ENCODE results near the gene RABL2B.

The RABL2B gene

GRCh38 chr22:50720301-50721256 is 62.9 kb downstream of the RABL2B start:
- H3K4me3 ChIP-seq (ENCODE audit: low read length) = no peak overlapping the region
- no peak for TF ChIP-seq ZNF274 (IDR thresholded peaks at IDR 0.05; ENCODE audit: low read depth, low read length)

GRCh38 chr22:50719814-50720300 is 63.6 kb downstream of the RABL2B start:
- TF ChIP-seq ZNF274 (IDR thresholded peaks at IDR 0.05; ENCODE audit: low read depth, low read length) = no peak

DNA sequence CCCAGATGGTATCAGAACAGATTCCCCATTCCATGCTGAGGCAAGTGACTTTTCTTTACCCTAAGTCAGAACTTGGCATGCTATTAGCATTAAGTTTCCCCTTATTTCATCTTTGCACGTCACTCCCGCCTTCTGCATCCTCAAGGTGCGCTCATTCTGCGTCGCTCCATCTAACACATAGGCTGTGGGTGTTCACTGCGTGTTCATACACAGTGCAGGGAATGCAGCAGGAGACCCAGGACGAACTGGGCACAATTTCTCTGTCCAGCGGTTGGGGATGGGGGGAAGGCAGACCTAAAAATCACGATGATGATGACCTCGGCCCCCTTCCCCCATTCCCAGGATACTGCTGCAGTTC is 65.1 kb downstream of the RABL2B start:
- H3K4me3 ChIP-seq (ENCODE audit: low read length) = no peak overlapping the region
- TF ChIP-seq ZNF274 (IDR thresholded peaks at IDR 0.05; ENCODE audit: low read depth, low read length) = no peak

More at GRCh38 chr22:50719814-50720300, 63.6 kb downstream of the RABL2B start:
- H3K4me3 ChIP-seq (ENCODE audit: low read length) = no peak overlapping the region

GRCh38 chr22:50717709-50718351 is 65.6 kb downstream of the RABL2B start:
- H3K4me3 ChIP-seq (ENCODE audit: low read length) = no peak overlapping the region
- TF ChIP-seq ZNF274 (IDR thresholded peaks at IDR 0.05; ENCODE audit: low read depth, low read length) = no peak

All from GM08714 (cell line).